ENCODE data around the gene PTGER4.
"Not testable (repeated sequence)": the region's sequence is repeated elsewhere in the genome, so short reads cannot be mapped to it uniquely, and the experiment has no call there.

The PTGER4 gene

DNA sequence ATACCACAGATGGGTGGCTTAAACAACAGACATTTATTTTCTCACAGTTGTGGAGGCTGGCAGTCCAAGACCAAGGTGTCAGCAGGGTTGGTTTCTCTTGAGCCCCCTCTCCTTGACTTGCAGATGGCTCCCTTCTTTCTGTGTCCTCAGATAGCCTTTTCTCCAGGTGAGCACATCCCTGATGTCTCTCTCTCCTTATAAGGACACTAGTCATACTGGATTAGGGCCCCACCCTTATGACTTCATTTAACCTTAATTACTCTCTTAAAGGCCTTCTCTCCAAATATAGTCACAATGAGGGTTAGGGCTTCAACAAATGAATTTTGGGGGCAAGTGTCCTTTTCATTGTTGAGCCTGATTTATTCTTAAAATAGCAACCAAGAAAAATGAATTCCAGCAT lies 14.7 kb downstream of the PTGER4 start:
- DNase-seq: no peak

DNA sequence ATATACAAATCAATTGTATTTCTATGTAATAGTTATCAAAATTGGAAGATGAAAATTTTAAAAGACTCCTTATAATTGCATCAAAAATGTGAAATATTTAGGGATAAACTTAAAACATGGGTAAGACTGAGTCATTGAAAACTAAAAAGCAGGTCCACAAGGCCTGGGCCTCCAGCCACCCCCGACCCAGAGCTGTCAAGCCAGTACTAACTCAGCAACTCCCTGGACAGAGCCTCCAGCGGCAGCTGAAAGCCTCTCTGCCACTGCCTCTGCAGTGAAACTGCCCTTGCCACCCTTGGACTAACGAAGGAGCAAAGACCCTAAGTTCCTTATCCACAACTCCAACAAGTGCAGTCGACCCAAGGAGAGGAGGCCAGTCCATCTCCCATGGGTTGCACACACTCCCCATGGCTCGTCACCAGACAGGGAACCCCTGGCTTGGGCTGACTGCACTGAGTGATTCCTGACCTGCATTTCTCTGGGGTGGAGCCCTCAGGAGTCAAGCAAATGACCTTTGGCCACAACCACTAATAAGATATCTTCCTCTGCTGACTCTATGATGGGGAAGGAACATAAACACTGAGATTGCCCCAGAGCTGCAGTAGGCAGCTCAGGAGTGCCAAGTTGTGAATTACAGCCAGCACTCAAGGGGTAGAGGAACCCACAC lies 20.5 kb downstream of the PTGER4 start:
- no peak for DNase-seq

DNA sequence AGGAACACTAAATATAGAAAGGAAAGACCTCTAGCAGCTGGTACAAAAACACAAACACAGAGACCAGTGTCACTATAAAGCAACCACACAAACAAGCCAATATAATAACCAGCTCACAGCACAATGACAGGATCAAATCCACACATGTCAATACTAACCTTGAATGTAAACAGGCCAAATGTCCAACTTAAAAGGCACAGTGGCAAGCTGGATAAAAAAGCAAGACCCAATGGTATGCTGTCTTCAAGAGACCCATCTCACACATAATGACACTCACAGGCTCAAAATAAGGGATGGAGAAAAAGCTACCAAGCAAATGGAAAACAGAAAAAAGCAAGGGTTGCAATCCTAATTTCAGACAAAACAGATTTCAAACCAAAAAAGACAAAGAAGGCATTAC lies 22.3 kb downstream of the PTGER4 start:
- not testable (repeated sequence) for DNase-seq

GRCh38 chr5:40705484-40705883 lies 25.8 kb downstream of the PTGER4 start:
- not testable (repeated sequence) for DNase-seq

DNA sequence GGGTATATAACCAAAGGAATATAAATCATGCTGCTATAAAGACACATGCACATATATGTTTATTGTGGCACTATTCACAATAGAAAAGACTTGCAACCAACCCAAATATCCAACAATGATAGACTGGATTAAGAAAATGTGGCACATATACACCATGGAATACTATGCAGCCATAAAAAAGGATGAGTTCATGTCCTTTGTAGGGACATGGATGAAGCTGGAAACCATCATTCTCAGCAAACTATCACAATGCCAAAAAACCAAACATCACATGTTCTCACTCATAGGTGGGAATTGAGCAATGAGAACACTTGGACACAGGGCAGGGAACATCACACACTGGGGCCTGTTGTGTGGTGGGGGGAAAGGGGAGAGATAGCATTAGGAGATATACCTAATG lies 30.9 kb downstream of the PTGER4 start:
- not testable (repeated sequence) for DNase-seq

DNA sequence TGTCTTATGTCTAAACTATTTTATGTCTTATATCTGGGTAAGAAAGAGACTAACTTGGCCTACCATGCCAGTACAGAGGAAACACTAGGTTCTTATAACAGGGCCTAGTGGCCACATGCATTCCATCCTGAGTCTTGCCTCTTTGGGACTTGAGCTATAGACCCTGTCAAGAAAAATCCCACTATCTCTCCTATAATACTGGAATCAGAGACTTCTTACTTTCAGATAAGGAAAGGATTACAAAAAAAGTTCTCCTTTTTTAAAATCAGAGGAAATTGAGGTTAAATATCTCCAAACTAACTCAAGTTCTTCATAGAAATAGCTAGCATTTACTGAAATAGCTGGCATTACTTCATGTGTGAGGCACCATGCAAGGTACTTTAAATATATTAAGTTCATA lies 34.3 kb downstream of the PTGER4 start:
- DNase-seq: no peak

GRCh38 chr5:40716000-40716399 lies 36.3 kb downstream of the PTGER4 start:
- DNase-seq: no peak

- DNase-seq: no peak
Observed at GRCh38 chr5:40716590-40716989, 36.9 kb downstream of the PTGER4 start.

DNA sequence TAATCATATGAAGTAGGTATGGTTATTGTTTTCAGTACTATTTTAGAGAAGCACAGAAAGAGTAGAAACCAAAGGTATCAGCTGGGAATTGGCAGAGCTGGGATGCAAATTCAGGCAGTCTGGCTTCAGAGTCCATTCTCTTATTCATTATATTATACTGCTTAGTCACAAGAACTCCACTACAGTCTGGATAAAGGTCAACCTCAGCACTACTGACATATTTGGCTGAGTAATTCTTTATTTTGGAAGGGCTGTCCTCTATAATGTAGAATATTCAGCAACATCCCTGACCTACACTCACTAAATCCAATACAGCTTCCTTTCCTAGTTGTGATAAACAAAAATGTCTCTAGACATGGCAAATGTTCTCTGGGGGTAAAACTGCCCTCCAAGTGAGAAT lies 37.6 kb downstream of the PTGER4 start:
- no peak for DNase-seq

- DNase-seq: no peak
Observed at GRCh38 chr5:40720069-40720468, 40.4 kb downstream of the PTGER4 start.

DNA sequence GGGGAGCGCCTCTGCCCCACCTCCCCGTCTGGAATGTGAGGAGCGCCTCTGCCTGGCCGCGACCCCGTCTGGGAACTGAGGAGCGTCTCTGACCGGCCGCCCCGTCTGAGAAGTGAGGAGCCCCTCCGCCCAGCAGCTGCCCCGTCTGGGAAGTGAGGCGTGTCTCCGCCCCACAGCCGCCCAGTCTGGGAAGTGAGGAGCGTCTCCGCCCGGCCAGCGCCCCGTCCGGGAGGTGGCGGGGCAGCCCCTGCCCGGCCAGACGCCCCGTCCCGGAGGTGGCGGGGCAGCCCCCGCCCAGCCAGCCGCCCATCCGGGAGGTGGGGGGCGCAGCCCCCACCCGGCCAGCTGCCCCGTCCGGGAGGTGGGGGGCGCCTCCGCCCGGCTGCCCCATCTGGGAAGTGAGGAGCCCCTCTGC lies 42.8 kb downstream of the PTGER4 start:
- not testable (repeated sequence) for DNase-seq

- DNase-seq: no peak
Observed at GRCh38 chr5:40733434-40733833, 53.7 kb downstream of the PTGER4 start.

DNA sequence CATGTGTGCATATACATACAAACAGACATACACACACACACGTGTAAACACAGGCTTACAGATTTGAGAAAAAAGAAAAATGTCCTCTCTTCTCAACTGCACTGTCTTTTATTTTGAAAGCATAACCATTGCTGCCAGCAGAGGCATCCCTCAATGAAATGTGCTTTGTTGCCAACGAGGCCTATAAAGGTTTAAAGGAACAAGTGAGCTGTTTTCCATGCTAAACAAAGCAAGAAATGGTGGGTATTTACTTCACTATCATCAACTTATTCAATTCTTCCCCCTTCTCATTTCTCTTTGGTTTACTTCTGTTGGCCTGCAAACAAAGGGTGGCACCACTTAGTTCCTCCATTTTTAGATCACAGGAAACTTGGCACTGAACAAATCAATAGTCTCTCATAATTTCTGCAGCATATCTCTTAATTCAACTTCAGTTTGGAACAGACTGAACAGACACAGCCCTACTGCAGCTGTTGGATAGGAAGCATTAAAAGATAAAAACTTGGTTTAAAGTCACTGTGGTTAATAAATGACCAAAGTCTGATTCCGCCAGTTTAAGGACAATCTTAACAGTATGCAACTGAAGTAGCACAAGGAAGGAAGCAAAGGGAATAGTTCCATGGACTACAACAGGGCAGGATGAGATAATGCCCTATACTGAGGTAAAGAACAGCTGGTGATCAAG lies 54.3 kb downstream of the PTGER4 start:
- DNase-seq: no peak

GRCh38 chr5:40734986-40735385 lies 55.3 kb downstream of the PTGER4 start:
- DNase-seq: no peak

- no peak for DNase-seq
Observed at GRCh38 chr5:40735609-40736008, 55.9 kb downstream of the PTGER4 start.

- DNase-seq: no peak
Observed at GRCh38 chr5:40736103-40736875, 56.6 kb downstream of the PTGER4 start.

GRCh38 chr5:40738502-40738901 lies 58.8 kb downstream of the PTGER4 start:
- no peak for DNase-seq
